Non-pigmented ciliary epithelial cell (primary cell): ENCODE measurements around the gene TTLL11.

Experiments used
- DNase-seq: peaks from one replicate; pipeline ENCODE4 v3.0.0-alpha.2; 2010; ENCODE audit warnings: low read depth

Gene TTLL11

GRCh38 chr9:121974421-121974820, 118.7 kb downstream of the TTLL11 start:
- no peak for DNase-seq

GRCh38 chr9:121972501-121972981, 120.6 kb downstream of the TTLL11 start:
- DNase-seq = no peak

- no peak for DNase-seq
Measured at GRCh38 chr9:121968056-121968455, 125.1 kb downstream of the TTLL11 start.

GRCh38 chr9:121966706-121967105, 126.4 kb downstream of the TTLL11 start:
- no peak for DNase-seq

GRCh38 chr9:121963528-121963995, 129.5 kb downstream of the TTLL11 start:
- peak; percentile 63 for DNase-seq

GRCh38 chr9:121962421-121962820, 130.7 kb downstream of the TTLL11 start:
- DNase-seq = no peak

GRCh38 chr9:121960665-121961064, 132.4 kb downstream of the TTLL11 start:
- no peak for DNase-seq

GRCh38 chr9:121958530-121958929, 134.6 kb downstream of the TTLL11 start:
- no peak for DNase-seq

- no peak for DNase-seq
Measured at GRCh38 chr9:121956808-121957207, 136.3 kb downstream of the TTLL11 start.

- no peak for DNase-seq
Measured at GRCh38 chr9:121955649-121956048, 137.5 kb downstream of the TTLL11 start.

GRCh38 chr9:121954477-121955140, 138.5 kb downstream of the TTLL11 start:
- peak; percentile 30 for DNase-seq

- DNase-seq = no peak
Measured at GRCh38 chr9:121952611-121953010, 140.5 kb downstream of the TTLL11 start.

- DNase-seq = no peak
Measured at GRCh38 chr9:121950866-121951265, 142.2 kb downstream of the TTLL11 start.

- no peak for DNase-seq
Measured at GRCh38 chr9:121950441-121950840, 142.7 kb downstream of the TTLL11 start.

GRCh38 chr9:121949766-121950165, 143.3 kb downstream of the TTLL11 start:
- no peak for DNase-seq

GRCh38 chr9:121949364-121949763, 143.7 kb downstream of the TTLL11 start:
- no peak for DNase-seq

GRCh38 chr9:121947775-121948174, 145.3 kb downstream of the TTLL11 start:
- DNase-seq = no peak

- no peak for DNase-seq
Measured at GRCh38 chr9:121946465-121946864, 146.6 kb downstream of the TTLL11 start.

- no peak for DNase-seq
Measured at GRCh38 chr9:121945849-121946248, 147.3 kb downstream of the TTLL11 start.

GRCh38 chr9:121945281-121945680, 147.8 kb downstream of the TTLL11 start:
- DNase-seq = no peak

GRCh38 chr9:121944711-121945191, 148.4 kb downstream of the TTLL11 start:
- peak; percentile 52 for DNase-seq

GRCh38 chr9:121943463-121943862, 149.6 kb downstream of the TTLL11 start:
- no peak for DNase-seq

- no peak for DNase-seq
Measured at GRCh38 chr9:121942866-121943382, 150.2 kb downstream of the TTLL11 start.

- DNase-seq = no peak
Measured at GRCh38 chr9:121942313-121942712, 150.8 kb downstream of the TTLL11 start.
